ENCODE data around the gene ZFR. TPM values are rescaled to one million over a fixed set of nuclear protein-coding genes. Genes with fewer than 3 reads are reported as not detected.

The ZFR gene
- total and polyA plus RNA-seq, 9 of the 15 experiments (the other 6 are each of a cell fraction or from before 2014, with no cell fraction given): 35.5 to 108 (median 71.1) TPM

GRCh38 chr5:32339198-32339597, 105.3 kb downstream of the ZFR start (continued):
- TF ChIP-seq CREBBP (IDR thresholded peaks at IDR 0.05; ENCODE audit: low read depth, low read length) (no peak), TCFL5 (CRISPR knock-in tag; conservative IDR thresholded peaks at IDR 0.05) (no peak), SREBF2 (CRISPR knock-in tag; IDR thresholded peaks at IDR 0.05) (no peak), PPARD (CRISPR knock-in tag; IDR thresholded peaks at IDR 0.05) (no peak), KLF10 (CRISPR knock-in tag; IDR thresholded peaks at IDR 0.05) (no peak), DLX4 (CRISPR knock-in tag; IDR thresholded peaks at IDR 0.05) (no peak), MLX (CRISPR knock-in tag; conservative IDR thresholded peaks at IDR 0.05) (no peak), CBX3 (IDR thresholded peaks at IDR 0.05; ENCODE audit: borderline replicate concordance in 1 of 2, low read length in 2 of 2) (peak in 1 of 2 experiments; percentile 70; a peak in 1 of 3 replicates), NFRKB (IDR thresholded peaks at IDR 0.05; ENCODE audit: low read depth) (no peak), CEBPZ (IDR thresholded peaks at IDR 0.05; ENCODE audit: borderline replicate concordance, low read depth, low read length) (peak; percentile 54; the same call in 1 of the 2 replicates), ZNF77 (CRISPR knock-in tag; IDR thresholded peaks at IDR 0.05) (no peak), TRIM28 (IDR thresholded peaks at IDR 0.05) (peak; percentile 59; the same call in 1 of the 2 replicates)
